ENCODE results near the gene KLHDC8A. TPM values are rescaled to one million over a fixed set of nuclear protein-coding genes. Genes with fewer than 3 reads are reported as not detected.

KLHDC8A gene
- total RNA-seq, 1 donor from 2014 or later = 46.7 TPM

- Mint-ChIP-seq H3K4me1 (peaks cover 60% of the 10 kb centered on the region), H3K27me3 (ENCODE audit: low read depth) (no peaks in the 10 kb centered on the region), H3K36me3 (ENCODE audit: low read depth) (no peaks in the 10 kb centered on the region), H3K27ac (ENCODE audit: unreplicated experiment) (peak overlapping the region; percentile 93), H3K9me3 (no peaks in the 10 kb centered on the region), H3K4me3 (peak overlapping the region; percentile 68)
- no peak for TF ChIP-seq CTCF (conservative IDR thresholded peaks at IDR 0.05)
- no peak for DNase-seq (ENCODE audit: low read depth, low spot score)
Observed at GRCh38 chr1:205293350-205294074, 63.2 kb downstream of the KLHDC8A start.

- DNase-seq (ENCODE audit: low read depth, low spot score) = no peak
- Mint-ChIP-seq H3K36me3 (ENCODE audit: low read depth) (no peaks in the 10 kb centered on the region), H3K27me3 (ENCODE audit: low read depth) (no peaks in the 10 kb centered on the region), H3K27ac (ENCODE audit: unreplicated experiment) (no peak overlapping the region), H3K4me3 (no peak overlapping the region), H3K9me3 (no peaks in the 10 kb centered on the region), H3K4me1 (peaks cover 64% of the 10 kb centered on the region)
- TF ChIP-seq CTCF (conservative IDR thresholded peaks at IDR 0.05) = no peak
Observed at GRCh38 chr1:205291596-205291995, 65.1 kb downstream of the KLHDC8A start.

- peaks cover 62% of the 10 kb centered on the region for H3K4me1 Mint-ChIP-seq
Observed at GRCh38 chr1:205287767-205288559, 68.8 kb downstream of the KLHDC8A start.

GRCh38 chr1:205287076-205287475 lies 69.6 kb downstream of the KLHDC8A start:
- Mint-ChIP-seq H3K4me3 (peak overlapping the region; percentile 9), H3K36me3 (ENCODE audit: low read depth) (no peaks in the 10 kb centered on the region), H3K4me1 (peaks cover 65% of the 10 kb centered on the region), H3K9me3 (no peaks in the 10 kb centered on the region), H3K27me3 (ENCODE audit: low read depth) (no peaks in the 10 kb centered on the region), H3K27ac (ENCODE audit: unreplicated experiment) (peak overlapping the region; percentile 90)
- TF ChIP-seq CTCF (conservative IDR thresholded peaks at IDR 0.05) = no peak
- DNase-seq (ENCODE audit: low read depth, low spot score) = no peak

More at GRCh38 chr1:205287767-205288559, 68.8 kb downstream of the KLHDC8A start:
- no peak overlapping the region for H3K4me3 Mint-ChIP-seq
- no peaks in the 10 kb centered on the region for H3K9me3 Mint-ChIP-seq
- TF ChIP-seq CTCF (conservative IDR thresholded peaks at IDR 0.05) = no peak
- no peaks in the 10 kb centered on the region for H3K27me3 Mint-ChIP-seq (ENCODE audit: low read depth)
- no peak for DNase-seq (ENCODE audit: low read depth, low spot score)
- peak overlapping the region; percentile 87 for H3K27ac Mint-ChIP-seq (ENCODE audit: unreplicated experiment)
- no peaks in the 10 kb centered on the region for H3K36me3 Mint-ChIP-seq (ENCODE audit: low read depth)

GRCh38 chr1:205286335-205286950 lies 70.3 kb downstream of the KLHDC8A start:
- H3K27ac Mint-ChIP-seq (ENCODE audit: unreplicated experiment) = no peak overlapping the region
- peak overlapping the region; percentile 52 for H3K4me3 Mint-ChIP-seq
- no peak for DNase-seq (ENCODE audit: low read depth, low spot score)
- H3K4me1 Mint-ChIP-seq = peaks cover 65% of the 10 kb centered on the region
- no peaks in the 10 kb centered on the region for H3K36me3 Mint-ChIP-seq (ENCODE audit: low read depth)
- no peak for TF ChIP-seq CTCF (conservative IDR thresholded peaks at IDR 0.05)
- H3K9me3 Mint-ChIP-seq = no peaks in the 10 kb centered on the region
- no peaks in the 10 kb centered on the region for H3K27me3 Mint-ChIP-seq (ENCODE audit: low read depth)

Other genes starting within 250 kb of the KLHDC8A start
- 22.8 and 24.1 TPM in 2 replicates for gene RBBP5, start 234.9 kb downstream of the KLHDC8A start, total RNA-seq
- 14.8 and 17.0 TPM in 2 replicates for gene DSTYK, start 145.2 kb downstream of the KLHDC8A start, total RNA-seq
- 14.9 and 16.1 TPM in 2 replicates for gene TMCC2, start 129.0 kb downstream of the KLHDC8A start, total RNA-seq
- gene NUAK2, start 35.2 kb downstream of the KLHDC8A start, total RNA-seq = 14.7 and 15.4 TPM in 2 replicates
- gene LEMD1, start 65.1 kb upstream of the KLHDC8A start, total RNA-seq = 10.2 and 10.7 TPM in 2 replicates
- 3.8 and 3.9 TPM in 2 replicates for gene BLACAT1, start 99.1 kb upstream of the KLHDC8A start, total RNA-seq
- gene CDK18, start 147.7 kb upstream of the KLHDC8A start, total RNA-seq = 26.4 and 30.8 TPM in 2 replicates

Data from neural crest cell (in vitro differentiated cells).